ENCODE results near the gene SOX11.
"Not testable (repeated sequence)": the region's sequence is repeated elsewhere in the genome, so short reads cannot be mapped to it uniquely, and the experiment has no call there.

SOX11 gene

DNA sequence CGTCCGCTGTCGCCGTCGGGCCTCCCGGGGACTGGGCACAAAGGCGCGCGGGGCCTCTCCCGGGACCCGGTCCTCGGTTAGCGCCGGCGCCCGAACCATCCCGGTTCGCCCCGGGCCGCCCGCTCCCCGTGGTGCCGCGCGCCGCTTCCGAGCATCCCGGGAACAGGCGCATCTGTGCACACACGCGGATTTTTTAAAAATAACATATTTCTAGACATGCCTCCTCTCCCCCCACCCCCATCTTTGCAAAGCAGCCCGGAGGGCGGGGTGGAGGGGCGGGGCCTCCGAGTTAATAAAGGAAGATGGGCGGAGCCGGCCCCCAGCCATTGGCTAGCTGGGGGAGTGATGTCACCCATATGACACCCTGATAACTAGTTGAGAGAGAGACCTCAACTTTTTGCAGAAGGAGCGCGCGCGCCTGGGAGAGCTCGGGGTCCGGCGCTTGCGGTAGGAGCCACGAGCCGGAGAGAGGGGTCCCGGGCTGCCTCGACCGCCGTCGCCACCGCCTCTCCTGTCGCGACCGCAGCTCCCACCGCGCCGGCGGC, at the start of gene SOX11:
Gene SOX11 (plus strand): TSS at position 400 of the 545 bp plus-strand sequence. CDS start 338 bp downstream, outside the sequence.
- Mint-ChIP-seq H3K27ac (peak within 1 kb of the TSS; percentile 68), H3K27me3 (peaks cover 72% of the 10 kb centered on the region), H3K4me3 (no peak within 1 kb of the TSS), H3K4me1 (ENCODE audit: low read depth) (peaks cover 18% of the 10 kb centered on the region), H3K36me3 (ENCODE audit: low read depth) (no peaks in the 10 kb centered on the region), H3K9me3 (peaks cover 2% of the 10 kb centered on the region)
- DNase-seq = no peak

DNA sequence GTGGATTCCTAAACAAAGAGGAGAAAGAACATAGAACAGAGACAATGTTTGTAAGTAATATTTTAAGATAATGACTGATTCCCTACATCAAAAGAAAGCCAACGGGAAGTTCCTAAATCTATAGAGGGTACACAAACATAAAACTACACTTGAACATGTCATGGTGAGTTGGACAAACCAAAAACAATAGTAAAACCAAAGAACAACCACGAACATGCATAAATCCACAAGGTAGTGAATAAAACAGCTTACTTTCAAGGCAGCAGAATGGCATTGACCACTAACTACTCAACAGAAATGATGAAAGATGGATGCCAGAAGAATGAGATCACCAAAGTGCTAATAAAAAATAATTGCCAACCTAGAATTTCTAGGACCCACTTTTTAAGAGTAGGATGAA, 39.5 kb upstream of the SOX11 start:
- not testable (repeated sequence) for H3K27ac Mint-ChIP-seq; H3K9me3 Mint-ChIP-seq; H3K4me3 Mint-ChIP-seq; H3K27me3 Mint-ChIP-seq; H3K36me3 Mint-ChIP-seq (ENCODE audit: low read depth); H3K4me1 Mint-ChIP-seq (ENCODE audit: low read depth); DNase-seq

DNA sequence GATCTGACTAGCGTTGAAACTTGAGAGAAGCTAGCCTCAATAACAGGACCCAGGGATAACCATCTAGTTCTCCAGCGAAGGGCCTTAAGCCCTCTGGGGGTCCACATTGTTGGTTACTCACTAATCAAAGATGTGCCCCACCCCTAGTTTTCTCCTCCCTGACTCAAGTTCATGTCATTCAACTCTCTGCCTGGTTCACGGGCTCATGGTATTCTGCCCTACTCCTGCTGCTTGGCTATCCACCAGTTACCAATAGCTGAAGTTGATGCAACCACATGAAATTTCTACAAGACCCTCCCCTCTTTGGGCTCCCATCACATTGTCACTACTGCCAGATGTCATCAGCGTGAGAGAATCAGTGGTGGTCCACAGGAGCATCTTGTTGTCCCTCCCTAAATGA, 38.4 kb upstream of the SOX11 start:
- not testable (repeated sequence) for H3K36me3 Mint-ChIP-seq (ENCODE audit: low read depth); H3K4me3 Mint-ChIP-seq; H3K27ac Mint-ChIP-seq; H3K9me3 Mint-ChIP-seq; DNase-seq; H3K27me3 Mint-ChIP-seq; H3K4me1 Mint-ChIP-seq (ENCODE audit: low read depth)

GRCh38 chr2:5657231-5657630, 35.0 kb upstream of the SOX11 start:
- H3K27me3 Mint-ChIP-seq = no peaks in the 10 kb centered on the region
- DNase-seq = no peak
- peaks cover 2% of the 10 kb centered on the region for H3K9me3 Mint-ChIP-seq
- no peaks in the 10 kb centered on the region for H3K4me1 Mint-ChIP-seq (ENCODE audit: low read depth)
- H3K4me3 Mint-ChIP-seq = no peak overlapping the region
- no peaks in the 10 kb centered on the region for H3K36me3 Mint-ChIP-seq (ENCODE audit: low read depth)
- H3K27ac Mint-ChIP-seq = no peak overlapping the region

- Mint-ChIP-seq H3K36me3 (ENCODE audit: low read depth) (no peaks in the 10 kb centered on the region), H3K27me3 (no peaks in the 10 kb centered on the region), H3K27ac (no peak overlapping the region), H3K9me3 (peaks cover 3% of the 10 kb centered on the region), H3K4me1 (ENCODE audit: low read depth) (no peaks in the 10 kb centered on the region), H3K4me3 (no peak overlapping the region)
- no peak for DNase-seq
Observed at GRCh38 chr2:5660591-5660990, 31.6 kb upstream of the SOX11 start.

DNA sequence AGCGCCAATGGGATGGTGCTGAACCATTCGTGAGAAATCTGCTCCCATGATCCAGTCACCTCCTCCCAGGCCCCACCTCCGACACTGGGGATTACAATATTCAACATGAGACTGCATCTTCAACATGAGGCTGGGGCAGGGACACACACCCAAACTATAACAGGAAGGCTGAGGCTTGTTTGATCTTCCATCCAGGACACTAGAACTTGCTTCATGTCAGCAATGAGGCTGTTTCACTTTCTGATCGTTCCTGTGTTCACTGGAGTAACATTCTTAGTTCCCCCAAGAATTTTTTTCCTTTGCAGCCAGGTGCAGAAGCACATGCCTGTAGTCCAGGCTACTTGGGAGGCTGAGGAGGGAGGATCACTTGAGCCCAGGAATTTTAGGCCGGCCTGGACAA, 30.8 kb upstream of the SOX11 start:
- Mint-ChIP-seq H3K27ac (no peak overlapping the region), H3K9me3 (peaks cover 3% of the 10 kb centered on the region), H3K4me3 (no peak overlapping the region), H3K4me1 (ENCODE audit: low read depth) (no peaks in the 10 kb centered on the region), H3K27me3 (no peaks in the 10 kb centered on the region), H3K36me3 (ENCODE audit: low read depth) (no peaks in the 10 kb centered on the region)
- DNase-seq = no peak

DNA sequence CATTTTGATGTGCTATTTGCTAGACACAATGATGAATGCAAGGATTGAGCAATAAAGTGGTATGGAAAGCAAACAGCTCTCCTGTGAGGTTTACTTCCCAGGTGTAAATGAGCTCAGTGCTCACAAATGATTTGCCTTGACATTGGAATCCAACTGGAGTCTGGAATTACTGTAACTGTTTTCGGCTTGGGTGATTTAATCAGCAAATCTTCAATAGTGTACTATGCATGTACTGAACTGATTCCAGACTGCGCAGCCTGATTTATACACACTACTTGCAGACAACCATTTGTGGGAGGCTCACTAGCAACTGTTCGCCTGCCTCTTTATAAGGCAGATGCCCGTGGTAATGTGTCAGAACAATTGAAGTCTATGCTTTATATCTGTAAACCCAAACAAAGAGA, 27.9 kb upstream of the SOX11 start:
- H3K4me3 Mint-ChIP-seq = no peak overlapping the region

GRCh38 chr2:5665066-5665465, 27.1 kb upstream of the SOX11 start:
- Mint-ChIP-seq H3K4me1 (ENCODE audit: low read depth) (no peaks in the 10 kb centered on the region), H3K4me3 (no peak overlapping the region), H3K27me3 (no peaks in the 10 kb centered on the region), H3K9me3 (peaks cover 3% of the 10 kb centered on the region), H3K36me3 (ENCODE audit: low read depth) (no peaks in the 10 kb centered on the region), H3K27ac (no peak overlapping the region)
- no peak for DNase-seq

More for the DNA sequence above, 27.9 kb upstream of the SOX11 start:
- Mint-ChIP-seq H3K36me3 (ENCODE audit: low read depth) (no peaks in the 10 kb centered on the region), H3K27me3 (no peaks in the 10 kb centered on the region), H3K4me1 (ENCODE audit: low read depth) (no peaks in the 10 kb centered on the region), H3K27ac (no peak overlapping the region), H3K9me3 (peaks cover 3% of the 10 kb centered on the region)
- no peak for DNase-seq

- Mint-ChIP-seq H3K9me3 (peaks cover 3% of the 10 kb centered on the region), H3K4me1 (ENCODE audit: low read depth) (no peaks in the 10 kb centered on the region), H3K36me3 (ENCODE audit: low read depth) (no peaks in the 10 kb centered on the region), H3K27ac (no peak overlapping the region), H3K27me3 (no peaks in the 10 kb centered on the region), H3K4me3 (no peak overlapping the region)
- DNase-seq = no peak
Observed at GRCh38 chr2:5666798-5667197, 25.4 kb upstream of the SOX11 start.

DNA sequence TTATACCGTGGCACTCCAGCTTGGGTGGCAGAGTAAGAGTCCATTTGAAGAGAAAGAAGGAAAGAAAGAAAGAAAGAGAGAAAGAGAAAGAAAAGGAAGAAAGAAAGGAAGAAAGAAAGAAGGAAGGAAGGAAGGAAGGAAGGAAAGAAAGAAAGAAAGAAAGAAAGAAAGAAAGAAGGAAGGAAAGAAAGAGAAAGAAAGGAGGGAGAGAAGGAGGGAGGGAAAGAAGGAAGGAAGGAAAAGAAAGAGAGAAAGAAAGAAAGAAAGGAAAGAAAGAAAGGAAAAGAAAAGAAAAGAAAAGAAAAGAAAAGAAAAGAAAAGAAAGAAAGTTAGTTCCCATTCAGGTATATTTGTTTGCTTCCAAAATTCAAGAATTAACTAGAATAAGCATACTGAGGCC, 24.5 kb upstream of the SOX11 start:
- H3K9me3 Mint-ChIP-seq; H3K27me3 Mint-ChIP-seq; H3K36me3 Mint-ChIP-seq (ENCODE audit: low read depth); H3K4me3 Mint-ChIP-seq; DNase-seq; H3K27ac Mint-ChIP-seq; H3K4me1 Mint-ChIP-seq (ENCODE audit: low read depth): not testable (repeated sequence)

DNA sequence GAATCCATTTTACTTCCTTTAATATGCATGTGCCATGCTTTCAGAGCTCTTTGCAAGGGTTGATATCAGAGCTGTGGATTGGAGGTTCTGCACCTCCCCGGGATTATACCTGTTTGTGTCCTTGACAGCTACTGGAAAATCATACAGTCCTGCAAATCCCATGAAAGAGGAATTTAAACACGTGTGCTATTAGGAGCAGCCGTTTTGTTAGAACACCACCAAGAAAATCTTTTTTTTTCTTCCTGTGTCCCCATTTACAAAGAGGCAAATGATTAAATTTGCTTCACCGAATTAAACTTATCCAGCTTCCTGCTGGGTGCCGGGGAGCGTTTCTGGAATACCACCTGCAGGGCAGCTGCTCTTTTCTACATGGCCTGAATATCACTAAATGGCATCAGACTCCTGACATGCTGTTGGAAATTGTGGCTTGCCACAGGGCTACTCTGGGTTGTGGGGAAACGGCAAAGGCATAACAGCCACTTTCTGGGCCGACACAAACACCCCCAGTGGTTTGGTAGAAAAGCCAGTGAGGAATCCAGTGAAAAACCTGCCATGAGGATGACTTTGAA, 23.4 kb upstream of the SOX11 start:
- no peaks in the 10 kb centered on the region for H3K4me1 Mint-ChIP-seq (ENCODE audit: low read depth)
- no peak for DNase-seq
- H3K4me3 Mint-ChIP-seq = no peak overlapping the region
- H3K36me3 Mint-ChIP-seq (ENCODE audit: low read depth) = no peaks in the 10 kb centered on the region
- H3K27me3 Mint-ChIP-seq = peaks cover 2% of the 10 kb centered on the region
- H3K27ac Mint-ChIP-seq = no peak overlapping the region
- no peaks in the 10 kb centered on the region for H3K9me3 Mint-ChIP-seq

DNA sequence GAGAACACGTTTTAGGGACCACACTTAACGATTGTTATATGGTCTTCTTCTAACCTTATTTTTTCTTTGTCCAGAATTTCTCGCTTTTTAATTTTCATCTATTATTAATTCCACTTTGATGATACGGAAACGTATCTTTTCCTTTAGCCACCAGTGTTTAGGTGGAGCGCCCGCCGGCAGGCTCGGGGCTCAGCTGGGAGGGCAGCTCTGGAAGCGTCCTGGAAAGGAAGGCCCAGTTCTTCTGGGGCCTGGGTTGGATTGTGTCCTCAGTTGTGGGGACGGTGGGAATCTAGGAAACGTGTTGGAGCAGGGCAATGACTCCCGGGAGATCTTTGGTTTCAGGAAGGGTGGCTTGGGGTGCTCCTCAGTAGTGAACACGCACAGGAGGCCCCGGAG, 19.4 kb upstream of the SOX11 start:
- no peak for DNase-seq
- H3K4me1 Mint-ChIP-seq (ENCODE audit: low read depth) = no peaks in the 10 kb centered on the region
- H3K27me3 Mint-ChIP-seq = peaks cover 18% of the 10 kb centered on the region
- H3K4me3 Mint-ChIP-seq = no peak overlapping the region
- H3K27ac Mint-ChIP-seq = no peak overlapping the region
- H3K36me3 Mint-ChIP-seq (ENCODE audit: low read depth) = no peaks in the 10 kb centered on the region
- no peaks in the 10 kb centered on the region for H3K9me3 Mint-ChIP-seq

DNA sequence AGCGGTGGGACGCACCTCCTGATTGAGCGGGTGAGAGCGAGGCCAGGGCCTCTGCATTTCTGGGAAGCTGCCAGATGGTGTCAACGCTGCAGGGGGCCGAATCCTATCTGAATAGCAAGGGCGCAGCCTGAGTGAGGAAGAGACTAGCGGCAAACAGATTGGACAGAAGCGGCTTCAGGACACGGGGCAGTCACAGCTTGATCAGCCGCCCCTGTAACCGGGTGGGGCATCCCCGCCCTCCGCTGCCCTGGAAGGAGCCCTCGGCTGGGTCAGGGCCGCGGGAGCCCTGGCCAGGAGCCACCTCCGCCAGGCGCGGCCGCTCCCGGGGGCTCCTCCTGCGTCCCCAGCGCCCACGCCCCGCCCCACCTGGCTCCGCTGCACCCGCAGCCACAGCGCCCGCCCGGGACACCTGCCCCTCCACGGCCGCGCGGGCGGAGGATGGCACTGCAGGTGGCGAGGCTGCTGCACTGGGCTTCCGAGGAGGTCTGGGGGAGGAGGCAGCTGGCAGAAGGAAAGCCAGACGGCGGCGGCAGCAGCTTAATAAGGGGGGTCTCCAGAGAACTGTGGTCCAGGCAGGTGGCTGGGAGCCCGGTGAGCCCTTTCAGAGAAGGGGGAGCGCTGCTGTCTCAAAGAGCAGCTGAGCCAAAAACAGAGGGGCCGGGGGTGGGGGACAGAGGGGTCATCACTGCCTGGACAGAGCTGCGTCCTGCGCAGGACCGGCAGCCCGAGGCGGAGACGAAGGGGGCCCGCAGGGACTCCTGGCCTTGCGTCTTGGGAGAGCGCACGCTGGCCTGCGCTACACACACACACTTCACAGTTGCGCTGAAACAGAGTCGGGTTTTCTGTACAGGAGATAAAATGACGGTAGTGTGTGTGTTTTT, 18.8 kb upstream of the SOX11 start:
- Mint-ChIP-seq H3K27me3 (peaks cover 18% of the 10 kb centered on the region), H3K27ac (no peak overlapping the region), H3K4me3 (no peak overlapping the region), H3K9me3 (no peaks in the 10 kb centered on the region), H3K36me3 (ENCODE audit: low read depth) (no peaks in the 10 kb centered on the region), H3K4me1 (ENCODE audit: low read depth) (no peaks in the 10 kb centered on the region)
- DNase-seq = no peak

DNA sequence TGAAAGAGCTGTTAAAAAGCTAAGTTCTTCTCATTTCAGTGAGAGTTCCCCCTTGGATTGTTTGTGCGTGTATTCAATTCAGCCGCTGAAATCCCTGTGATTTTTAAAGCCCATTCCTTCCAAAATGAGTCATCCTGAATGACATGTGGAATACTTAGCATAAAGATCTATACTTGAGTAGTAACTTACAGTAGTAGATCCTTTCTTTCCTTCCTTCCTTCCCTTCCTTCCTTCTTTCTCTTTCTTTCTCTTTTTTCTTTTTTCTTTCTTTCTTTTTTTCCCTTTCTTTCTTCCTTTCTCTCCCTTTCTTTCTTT, 18.2 kb upstream of the SOX11 start:
- no peaks in the 10 kb centered on the region for H3K36me3 Mint-ChIP-seq (ENCODE audit: low read depth)
- H3K9me3 Mint-ChIP-seq = no peaks in the 10 kb centered on the region
- DNase-seq = no peak
- peaks cover 18% of the 10 kb centered on the region for H3K27me3 Mint-ChIP-seq
- no peak overlapping the region for H3K27ac Mint-ChIP-seq
- H3K4me3 Mint-ChIP-seq = no peak overlapping the region
- no peaks in the 10 kb centered on the region for H3K4me1 Mint-ChIP-seq (ENCODE audit: low read depth)

GRCh38 chr2:5677133-5677532, 15.1 kb upstream of the SOX11 start:
- H3K27ac Mint-ChIP-seq = no peak overlapping the region
- H3K9me3 Mint-ChIP-seq = peaks cover 12% of the 10 kb centered on the region
- DNase-seq = no peak
- H3K27me3 Mint-ChIP-seq = peaks cover 18% of the 10 kb centered on the region
- no peak overlapping the region for H3K4me3 Mint-ChIP-seq
- no peaks in the 10 kb centered on the region for H3K4me1 Mint-ChIP-seq (ENCODE audit: low read depth)
- no peaks in the 10 kb centered on the region for H3K36me3 Mint-ChIP-seq (ENCODE audit: low read depth)

Measured in activated T-cell treated with anti-CD3 and anti-CD28 coated beads, Interleukin-2, amount 50 U/mL, for 24 hours (primary cell).